HCT116 (cell line): ENCODE results near the gene CBLIF. TPM values are rescaled to one million over a fixed set of nuclear protein-coding genes. Genes with fewer than 3 reads are reported as not detected.

Experiments used
- ATAC-seq: fragments of 200-7000 bp; cut with Tn5 transposase; 2 replicates; pipeline ENCODE4 v1.9.1; 2020; ENCODE audit warnings: mild to moderate bottlenecking, moderate library complexity
- BruUV-seq: library from RNA; stranded (reverse); fragments of 400-500 nt; replicated peaks from 2 replicates; lab custom pipeline; 2021; lab: Mats Ljungman, UMichigan
- CTCF ChIA-PET: fragments of 300-600 bp; sonication (Branson Sonifier 250); formaldehyde crosslinking; loops from one replicate; lab custom pipeline; 2021; ENCODE audit warnings: antibody characterized with exemption; lab: Charles Lee
- POLR2A ChIA-PET: fragments of 300-600, 350-600 bp; sonication (Branson Sonifier 250); formaldehyde crosslinking; loops from one replicate; lab custom pipeline; 2021; ENCODE audit warnings: antibody characterized with exemption; lab: Charles Lee
- RAD21 ChIA-PET, 2 experiments: fragments of 300-600 bp; sonication (Branson Sonifier 250); formaldehyde crosslinking; loops; one replicate each; lab custom pipeline; 2023; ENCODE audit warnings: low total read pairs in 2 of 2; ENCODE audit not compliant: uncharacterized antibody in 2 of 2, unreplicated experiment in 2 of 2, low non-redundant PET in 1 of 2; lab: Charles Lee
- DNase-seq: peaks from one replicate; pipeline ENCODE4 v3.0.0-alpha.2; 2010; ENCODE audit warnings: low read depth, low spot score
- H2AFZ ChIP-seq: fragments of 200-600 bp; shearing (Covaris generic), sonication (generic); 2 replicates; pipeline ENCODE4 v1.6.1; 2017; ENCODE audit warnings: low read depth, mixed run types, mixed read lengths, antibody characterized with exemption, low read length; ENCODE audit not compliant: poor library complexity, severe bottlenecking
- H3K27ac ChIP-seq: 2 replicates; pipeline ENCODE4 v1.5.1; 2012; ENCODE audit warnings: low read depth, low read length
- H3K27me3 ChIP-seq: fragments of 200-600 bp; sonication (generic); 2 replicates; pipeline ENCODE4 v1.6.1; 2016; ENCODE audit warnings: mixed run types, low read length, mixed read lengths; ENCODE audit not compliant: insufficient read depth
- H3K36me3 ChIP-seq, 2 experiments: fragments of 200-500 bp in 1 of 2; fragments of 200-600 bp in 1 of 2; sonication (Bioruptor generic) in 1 of 2; sonication (generic) in 1 of 2; 2 replicates each; pipeline versions ENCODE4 v1.5.1 to v1.6.1; 2014 to 2016; ENCODE audit warnings: low read length in 2 of 2, inconsistent platforms in 1 of 2, mixed read lengths in 1 of 2, mixed run types in 1 of 2; ENCODE audit not compliant: insufficient read depth in 2 of 2, control insufficient read depth in 1 of 2
- H3K4me1 ChIP-seq, 2 experiments: fragments of 200-600 bp in 1 of 2; sonication (generic) in 1 of 2; 2 replicates each; pipeline versions ENCODE4 v1.5.1 to v1.6.1; 2012 to 2017; ENCODE audit warnings: low read length in 2 of 2, inconsistent platforms in 1 of 2, mild to moderate bottlenecking in 1 of 2, mixed read lengths in 1 of 2, mixed run types in 1 of 2, moderate library complexity in 1 of 2; ENCODE audit not compliant: insufficient read depth in 2 of 2, control insufficient read depth in 1 of 2
- H3K4me2 ChIP-seq: fragments of 200-600 bp; sonication (generic); 2 replicates; pipeline ENCODE4 v1.6.1; 2017; ENCODE audit warnings: mixed run types, low read length, mixed read lengths
- H3K4me3 ChIP-seq, 2 experiments: fragments of 200-600 bp in 1 of 2; sonication (generic) in 1 of 2; replicated peaks in 1 of 2; 2 replicates each; pipeline ENCODE4 v1.5.1; 2011 to 2016; ENCODE audit warnings: low read length in 2 of 2, control low read depth in 1 of 2, low read depth in 1 of 2, mild to moderate bottlenecking in 1 of 2, mixed read lengths in 1 of 2, mixed run types in 1 of 2
- H3K79me2 ChIP-seq: fragments of 200-600 bp; sonication (generic); 2 replicates; pipeline ENCODE4 v1.6.1; 2017; ENCODE audit warnings: mild to moderate bottlenecking, mixed run types, low read length, moderate library complexity, mixed read lengths; ENCODE audit not compliant: insufficient read depth
- H3K9ac ChIP-seq: fragments of 200-600 bp; sonication (generic); 2 replicates; pipeline ENCODE4 v1.6.1; 2016; ENCODE audit warnings: low read length, mixed read lengths
- H3K9me2 ChIP-seq: fragments of 200-600 bp; sonication (generic), shearing (Covaris generic); 2 replicates; pipeline ENCODE4 v1.6.1; 2017; ENCODE audit warnings: mixed run types, mild to moderate bottlenecking, moderate library complexity; ENCODE audit not compliant: insufficient read depth
- H3K9me3 ChIP-seq, 2 experiments: fragments of 200-500 bp in 1 of 2; fragments of 200-600 bp in 1 of 2; sonication (Bioruptor generic) in 1 of 2; sonication (generic) in 1 of 2; 2 replicates each; pipeline ENCODE4 v1.6.1; 2014 to 2017; ENCODE audit warnings: low read length in 2 of 2, mixed read lengths in 2 of 2, inconsistent platforms in 1 of 2, low read depth in 1 of 2, mild to moderate bottlenecking in 1 of 2, mixed run types in 1 of 2, moderate library complexity in 1 of 2; ENCODE audit not compliant: control insufficient read depth in 1 of 2, insufficient read depth in 1 of 2
- H4K20me1 ChIP-seq: fragments of 200-600 bp; sonication (generic), shearing (Covaris generic); 2 replicates; pipeline ENCODE4 v1.6.1; 2017; ENCODE audit warnings: mixed run types, mild to moderate bottlenecking, moderate library complexity; ENCODE audit not compliant: insufficient read depth
- JUND ChIP-seq: IDR thresholded peaks from 2 replicates; pipeline ENCODE4 v1.6.1; 2012
- SP1 ChIP-seq: IDR thresholded peaks from 2 replicates; pipeline ENCODE4 v1.6.1; 2012; ENCODE audit warnings: low read depth
- TCF7L2 ChIP-seq: IDR thresholded peaks from 2 replicates; pipeline ENCODE4 v1.7.0; 2011; ENCODE audit warnings: borderline replicate concordance, inconsistent platforms; ENCODE audit not compliant: insufficient read depth, insufficient read length; ENCODE audit errors: extremely low read depth
- YY1 ChIP-seq: IDR thresholded peaks from 2 replicates; pipeline ENCODE4 v1.6.1; 2011; ENCODE audit warnings: low read length, low read depth, moderate library complexity, mild to moderate bottlenecking; ENCODE audit not compliant: insufficient replicate concordance; ENCODE audit errors: extremely low read depth
- ZBTB33 ChIP-seq: IDR thresholded peaks from 2 replicates; pipeline ENCODE4 v1.6.1; 2011; ENCODE audit warnings: mild to moderate bottlenecking, low read length, moderate library complexity; ENCODE audit not compliant: insufficient replicate concordance; ENCODE audit errors: extremely low read depth
- intact Hi-C: fragments of 100-400 bp; cut with micrococcal nuclease; formaldehyde crosslinking; loops from 2 replicates; pipeline ENCODE4 v1.10.0; 2022
- total RNA-seq: library from RNA; stranded (reverse); gene quantifications from one replicate; pipeline ENCODE4 v1.2.1, GENCODE V29; 2021; ENCODE audit not compliant: unreplicated experiment

Gene CBLIF
- total RNA-seq, 1 experiment from 2014 or later = not detected

GRCh38 chr11:59833602-59834001, 11.7 kb downstream of the CBLIF start (continued):
- no peak for TF ChIP-seq ZBTB33

GRCh38 chr11:59829358-59829757, 15.9 kb downstream of the CBLIF start:
- intact Hi-C loops = no loop called here
- POLR2A ChIA-PET = no interaction called here
- no peak for DNase-seq
- Histone ChIP-seq H4K20me1 (no peaks in the 10 kb centered on the region), H3K36me3 (no peaks in the 10 kb centered on the region), H3K9me2 (0 out of 2 replicates have a peak, but pooled peaks cover 4% of the 10 kb centered on the region), H3K9ac (no peak overlapping the region), H3K27me3 (no peaks in the 10 kb centered on the region), H3K27ac (no peak overlapping the region), H3K9me3 (no peaks in the 10 kb centered on the region), H3K79me2 (no peaks in the 10 kb centered on the region), H3K4me3 (no peak overlapping the region), H3K4me1 (no peaks in the 10 kb centered on the region)
- RAD21 ChIA-PET = no interaction called here
- CTCF ChIA-PET = no interaction called here
- TF ChIP-seq TCF7L2 (no peak), YY1 (no peak), JUND (no peak), ZBTB33 (no peak), SP1 (no peak)
- TF ChIP-seq, all 23 proteins: peak for 0
- Histone ChIP-seq H3K4me2 (no peak overlapping the region), H2AFZ (no peak overlapping the region)
- no peak for ATAC-seq
- no TSS peak for BruUV-seq
